GM12892 (cell line): ENCODE results near the gene PC.

Experiments used
- POLR2A ChIP-seq: IDR thresholded peaks from 2 replicates; pipeline ENCODE4 v1.6.1; 2011; ENCODE audit warnings: low read depth, low read length, control low read depth
- POLR2AphosphoS5 ChIP-seq: IDR thresholded peaks from 2 replicates; pipeline ENCODE4 v1.6.1; 2011; ENCODE audit warnings: low read depth, low read length, control low read depth
- TAF1 ChIP-seq: IDR thresholded peaks from 2 replicates; pipeline ENCODE4 v1.6.1; 2011; ENCODE audit warnings: low read depth, mild to moderate bottlenecking, control low read depth, low read length, borderline replicate concordance

GRCh38 chr11:66851698-66852465 is 106.3 kb downstream of the PC start:
- TF ChIP-seq POLR2A (no peak), POLR2AphosphoS5 (no peak), TAF1 (no peak)
